Large intestine (tissue), 12 donors: ENCODE results near the gene ERAS. TPM values are rescaled to one million over a fixed set of nuclear protein-coding genes. Genes with fewer than 3 reads are reported as not detected.

Experiments
- DNase-seq, 2 donors: peaks; one replicate each; pipeline versions ENCODE4 v3.0.0 to v3.0.0-alpha.2; 2013
- H3K27ac ChIP-seq: one replicate; pipeline ENCODE4 v1.5.1; 2013; ENCODE audit warnings: low read length
- H3K27me3 ChIP-seq: 2 replicates; pipeline ENCODE4 v1.6.1; 2013; ENCODE audit warnings: low read length; ENCODE audit not compliant: control insufficient read depth, insufficient read depth
- H3K36me3 ChIP-seq: 2 replicates; pipeline ENCODE4 v1.6.1; 2013; ENCODE audit warnings: low read length; ENCODE audit not compliant: control insufficient read depth, insufficient read depth
- H3K4me1 ChIP-seq: one replicate; pipeline ENCODE4 v1.6.1; 2013; ENCODE audit warnings: low read length; ENCODE audit not compliant: control insufficient read depth, insufficient read depth
- H3K4me3 ChIP-seq: one replicate; pipeline ENCODE4 v1.5.1; 2013; ENCODE audit warnings: low read length
- H3K9me3 ChIP-seq: one replicate; pipeline ENCODE4 v1.6.1; 2013; ENCODE audit warnings: mild to moderate bottlenecking, low read depth, low read length, moderate library complexity; ENCODE audit not compliant: control insufficient read depth
- WGBS: methylation state at CpG from one replicate; pipeline ENCODE4 v1.1.5; 2013; ENCODE audit warnings: low lambda C conversion rate; ENCODE audit not compliant: insufficient coverage; 5-methylcytosine and 5-hydroxymethylcytosine counted together
- long read RNA-seq, 11 donors: transcript quantifications; one replicate each; lab custom pipeline, GENCODE V29; 2026
- polyA plus RNA-seq: library from polyadenylated mRNA; unstranded; fragments of 120-200 nt; gene quantifications from one replicate; pipeline ENCODE4 v1.2.1, GENCODE V29; 2013

The ERAS gene
- 0.27 TPM for polyA plus RNA-seq
- long read RNA-seq, donor 1 = 0 reads
- long read RNA-seq, donor 2 = 0 reads
- long read RNA-seq, donor 3 = 0 reads
- long read RNA-seq, donor 4 = 0 reads
- long read RNA-seq, donor 5 = 0 reads
- long read RNA-seq, donor 6 = 0 reads
- long read RNA-seq, donor 7 = 0 reads
- long read RNA-seq, donor 8 = 0 reads
- long read RNA-seq, donor 9 = 0 reads
- long read RNA-seq, donor 10 = 0 reads
- long read RNA-seq, donor 11 = 0 reads

GRCh38 chrX:48826135-48826875 is at the start of gene ERAS:
Gene ERAS, plus strand, starts transcription at chrX:48826513. Its CDS starts 2,611 bp downstream, at chrX:48829124.
- Histone ChIP-seq H3K4me3 (no peak within 1 kb of the TSS), H3K4me1 (no peaks in the 10 kb centered on the region), H3K9me3 (peaks cover 6% of the 10 kb centered on the region), H3K27me3 (peaks cover 25% of the 10 kb centered on the region), H3K27ac (no peak within 1 kb of the TSS), H3K36me3 (peaks cover 27% of the 10 kb centered on the region)
- no peak for DNase-seq
- no CpG with 5 or more reads among the region's 67 CpGs for WGBS

GRCh38 chrX:48776818-48777439 is 49.4 kb upstream of the ERAS start:
- no peak overlapping the region for H3K4me3 ChIP-seq
- H3K36me3 ChIP-seq = no peaks in the 10 kb centered on the region
- no peaks in the 10 kb centered on the region for H3K27me3 ChIP-seq
- no peaks in the 10 kb centered on the region for H3K9me3 ChIP-seq
- no peaks in the 10 kb centered on the region for H3K4me1 ChIP-seq
- no peak for DNase-seq
- no CpG with 5 or more reads among the region's 13 CpGs for WGBS
- H3K27ac ChIP-seq = no peak overlapping the region

- H3K36me3 ChIP-seq = no peaks in the 10 kb centered on the region
- no peak overlapping the region for H3K27ac ChIP-seq
- no peaks in the 10 kb centered on the region for H3K27me3 ChIP-seq
- H3K4me1 ChIP-seq = no peaks in the 10 kb centered on the region
- DNase-seq = no peak
- no CpG with 5 or more reads among the region's 7 CpGs for WGBS
- no peaks in the 10 kb centered on the region for H3K9me3 ChIP-seq
- no peak overlapping the region for H3K4me3 ChIP-seq
Observed at GRCh38 chrX:48779399-48779798, 46.9 kb upstream of the ERAS start.

- WGBS = no CpG with 5 or more reads among the region's 6 CpGs
- no peak for DNase-seq
- no peak overlapping the region for H3K27ac ChIP-seq
- H3K9me3 ChIP-seq = no peaks in the 10 kb centered on the region
- H3K4me1 ChIP-seq = no peaks in the 10 kb centered on the region
- no peaks in the 10 kb centered on the region for H3K36me3 ChIP-seq
- H3K4me3 ChIP-seq = no peak overlapping the region
- no peaks in the 10 kb centered on the region for H3K27me3 ChIP-seq
Observed at GRCh38 chrX:48781705-48782104, 44.6 kb upstream of the ERAS start.

- Histone ChIP-seq H3K9me3 (no peaks in the 10 kb centered on the region), H3K4me3 (no peak overlapping the region), H3K27ac (no peak overlapping the region), H3K4me1 (no peaks in the 10 kb centered on the region), H3K36me3 (no peaks in the 10 kb centered on the region), H3K27me3 (no peaks in the 10 kb centered on the region)
- DNase-seq = no peak
- no CpG with 5 or more reads among the region's 2 CpGs for WGBS
Observed at GRCh38 chrX:48782216-48782615, 44.1 kb upstream of the ERAS start.

- Histone ChIP-seq H3K9me3 (no peaks in the 10 kb centered on the region), H3K27me3 (no peaks in the 10 kb centered on the region), H3K36me3 (no peaks in the 10 kb centered on the region), H3K4me1 (no peaks in the 10 kb centered on the region), H3K27ac (no peak overlapping the region), H3K4me3 (no peak overlapping the region)
- no peak for DNase-seq
- WGBS = no CpG with 5 or more reads among the region's 13 CpGs
Observed at GRCh38 chrX:48782795-48783194, 43.5 kb upstream of the ERAS start.

GRCh38 chrX:48784726-48785125 is 41.6 kb upstream of the ERAS start:
- H3K4me3 ChIP-seq = no peak overlapping the region
- no peaks in the 10 kb centered on the region for H3K36me3 ChIP-seq
- no peak overlapping the region for H3K27ac ChIP-seq
- WGBS = no CpG with 5 or more reads among the region's 3 CpGs
- no peaks in the 10 kb centered on the region for H3K27me3 ChIP-seq
- no peaks in the 10 kb centered on the region for H3K4me1 ChIP-seq
- no peaks in the 10 kb centered on the region for H3K9me3 ChIP-seq
- no peak for DNase-seq

GRCh38 chrX:48785186-48785539 is 41.1 kb upstream of the ERAS start:
- no peaks in the 10 kb centered on the region for H3K27me3 ChIP-seq
- H3K36me3 ChIP-seq = no peaks in the 10 kb centered on the region
- H3K9me3 ChIP-seq = no peaks in the 10 kb centered on the region
- no peaks in the 10 kb centered on the region for H3K4me1 ChIP-seq
- no CpG with 5 or more reads among the region's 1 CpG for WGBS
- no peak overlapping the region for H3K4me3 ChIP-seq
- H3K27ac ChIP-seq = no peak overlapping the region
- DNase-seq = no peak

GRCh38 chrX:48785540-48786214 is 40.6 kb upstream of the ERAS start:
- Histone ChIP-seq H3K4me1 (no peaks in the 10 kb centered on the region), H3K36me3 (no peaks in the 10 kb centered on the region), H3K27me3 (no peaks in the 10 kb centered on the region), H3K9me3 (no peaks in the 10 kb centered on the region), H3K27ac (no peak overlapping the region), H3K4me3 (no peak overlapping the region)
- DNase-seq = no peak
- WGBS = 84% methylated on average over 2 of the region's 16 CpGs

GRCh38 chrX:48786341-48786800 is 39.9 kb upstream of the ERAS start, which contains the start of gene GATA1:
Gene GATA1, plus strand, starts transcription at chrX:48786590. Its CDS starts 4,520 bp downstream, at chrX:48791110.
- H3K9me3 ChIP-seq = no peaks in the 10 kb centered on the region
- no peaks in the 10 kb centered on the region for H3K27me3 ChIP-seq
- no CpG with 5 or more reads among the region's 7 CpGs for WGBS
- no peaks in the 10 kb centered on the region for H3K4me1 ChIP-seq
- H3K36me3 ChIP-seq = no peaks in the 10 kb centered on the region
- no peak for DNase-seq
- H3K4me3 ChIP-seq = no peak within 1 kb of the TSS
- no peak within 1 kb of the TSS for H3K27ac ChIP-seq
